ENCODE measurements around the gene RRP8.

The RRP8 gene

GRCh38 chr11:6603287-6604080 is at the start of gene RRP8, which contains the start of gene ILK:
RRP8 (minus strand) TSS chr11:6603616; CDS start chr11:6603502, 114 bp downstream.
ILK (plus strand) TSS chr11:6603774; CDS start chr11:6604272, 498 bp downstream.
- DNase-seq = peak; percentile 85

GRCh38 chr11:6653097-6653496 is 49.7 kb upstream of the RRP8 start:
- DNase-seq = no peak

- DNase-seq = no peak
Measured at GRCh38 chr11:6652182-6652581, 48.8 kb upstream of the RRP8 start.

GRCh38 chr11:6650980-6651379 is 47.6 kb upstream of the RRP8 start:
- no peak for DNase-seq

- DNase-seq = no peak
Measured at GRCh38 chr11:6650104-6650503, 46.7 kb upstream of the RRP8 start.

- no peak for DNase-seq
Measured at GRCh38 chr11:6648501-6648900, 45.1 kb upstream of the RRP8 start.

- DNase-seq = no peak
Measured at GRCh38 chr11:6647836-6648235, 44.4 kb upstream of the RRP8 start.

- DNase-seq = no peak
Measured at GRCh38 chr11:6646918-6647679, 43.7 kb upstream of the RRP8 start.

- DNase-seq = no peak
Measured at GRCh38 chr11:6646576-6646917, 43.1 kb upstream of the RRP8 start.

GRCh38 chr11:6646071-6646470 is 42.7 kb upstream of the RRP8 start:
- no peak for DNase-seq

- DNase-seq = no peak
Measured at GRCh38 chr11:6642957-6643356, 39.5 kb upstream of the RRP8 start.

- no peak for DNase-seq
Measured at GRCh38 chr11:6640985-6641701, 37.7 kb upstream of the RRP8 start.

GRCh38 chr11:6640036-6640984 is 36.9 kb upstream of the RRP8 start:
- no peak for DNase-seq

- peak; percentile 11 for DNase-seq
Measured at GRCh38 chr11:6638429-6638828, 35.0 kb upstream of the RRP8 start.

GRCh38 chr11:6637871-6638270 is 34.5 kb upstream of the RRP8 start:
- DNase-seq = no peak

- no peak for DNase-seq
Measured at GRCh38 chr11:6636480-6636879, 33.1 kb upstream of the RRP8 start.

- no peak for DNase-seq
Measured at GRCh38 chr11:6635082-6635932, 31.9 kb upstream of the RRP8 start.

GRCh38 chr11:6634534-6634933 is 31.1 kb upstream of the RRP8 start:
- DNase-seq = no peak

- DNase-seq = no peak
Measured at GRCh38 chr11:6633422-6634408, 30.3 kb upstream of the RRP8 start.

All from NCI-H2029 (cell line).